HepG2 (cell line): ENCODE results near the gene AHSG. TPM values are rescaled to one million over a fixed set of nuclear protein-coding genes. Genes with fewer than 3 reads are reported as not detected.

Experiments
- AHDC1 ChIP-seq: sonication (generic); formaldehyde crosslinking; IDR thresholded peaks from 2 replicates; pipeline ENCODE4 v1.5.1; 2020; ENCODE audit warnings: mild to moderate bottlenecking, missing genetic modification reagents, borderline replicate concordance
- ATF4 ChIP-seq, 2 experiments: fragments of 450-650 bp in 1 of 2; sonication (generic) in 1 of 2; formaldehyde crosslinking; IDR thresholded peaks; 2 replicates each; pipeline versions ENCODE4 v1.5.0 to v1.8.0; 2020 to 2022; ENCODE audit warnings: mild to moderate bottlenecking in 1 of 2, missing genetic modification reagents in 1 of 2
- ATRX ChIP-seq: sonication (generic); formaldehyde crosslinking; IDR thresholded peaks from 2 replicates; pipeline ENCODE4 v1.4.0; 2020; ENCODE audit warnings: missing genetic modification reagents, borderline replicate concordance
- BATF2 ChIP-seq: sonication (generic); formaldehyde crosslinking; IDR thresholded peaks from 2 replicates; pipeline ENCODE4 v1.8.0; 2022; ENCODE audit warnings: mild to moderate bottlenecking, missing genetic modification reagents, moderate library complexity
- CREM ChIP-seq, 2 experiments: sonication (generic) in 1 of 2; formaldehyde crosslinking in 1 of 2; IDR thresholded peaks; 2 replicates each; pipeline versions ENCODE4 v1.4.0 to v1.6.1; 2016 to 2020; ENCODE audit warnings: antibody characterized with exemption in 1 of 2, mild to moderate bottlenecking in 1 of 2, missing genetic modification reagents in 1 of 2
- CTCF ChIP-seq: sonication (generic); formaldehyde crosslinking; IDR thresholded peaks from 2 replicates; pipeline ENCODE4 v1.5.0; 2020; ENCODE audit warnings: mild to moderate bottlenecking, missing genetic modification reagents, moderate library complexity
- HOXA3 ChIP-seq: sonication (generic); formaldehyde crosslinking; IDR thresholded peaks from 2 replicates; pipeline ENCODE4 v1.5.0; 2020; ENCODE audit warnings: missing genetic modification reagents
- MAZ ChIP-seq, 2 experiments: sonication (generic) in 1 of 2; formaldehyde crosslinking in 1 of 2; IDR thresholded peaks; 2 replicates each; pipeline versions ENCODE4 v1.5.0 to v1.6.1; 2012 to 2020; ENCODE audit warnings: low read depth in 2 of 2, mild to moderate bottlenecking in 2 of 2, borderline replicate concordance in 1 of 2, improper control_type of control experiment in 1 of 2, low read length in 1 of 2, missing genetic modification reagents in 1 of 2, moderate library complexity in 1 of 2
- MYC ChIP-seq: sonication (generic); formaldehyde crosslinking; IDR thresholded peaks from 2 replicates; pipeline ENCODE4 v1.9.0; 2021; ENCODE audit warnings: missing genetic modification reagents, borderline replicate concordance
- NFATC3 ChIP-seq: sonication (generic); formaldehyde crosslinking; IDR thresholded peaks from 2 replicates; pipeline ENCODE4 v1.5.1; 2020; ENCODE audit warnings: mild to moderate bottlenecking, missing genetic modification reagents
- POGZ ChIP-seq: sonication (generic); formaldehyde crosslinking; IDR thresholded peaks from 2 replicates; pipeline ENCODE4 v1.4.0; 2020; ENCODE audit warnings: mild to moderate bottlenecking, missing genetic modification reagents
- SALL1 ChIP-seq: sonication (generic); formaldehyde crosslinking; IDR thresholded peaks from 2 replicates; pipeline ENCODE4 v1.8.0; 2022; ENCODE audit warnings: mild to moderate bottlenecking, missing genetic modification reagents
- SP4 ChIP-seq: sonication (generic); formaldehyde crosslinking; IDR thresholded peaks from 2 replicates; pipeline ENCODE4 v1.8.1; 2023; ENCODE audit warnings: mild to moderate bottlenecking, missing genetic modification reagents
- TOPORS ChIP-seq: sonication (generic); formaldehyde crosslinking; IDR thresholded peaks from 2 replicates; pipeline ENCODE4 v1.8.0; 2023; ENCODE audit warnings: mild to moderate bottlenecking, missing genetic modification reagents
- ZBTB3 ChIP-seq: sonication (generic); formaldehyde crosslinking; IDR thresholded peaks from 2 replicates; pipeline ENCODE4 v1.4.0; 2020; ENCODE audit warnings: low read depth, mild to moderate bottlenecking, moderate library complexity, missing genetic modification reagents, borderline replicate concordance
- ZKSCAN8 ChIP-seq: IDR thresholded peaks from 2 replicates; pipeline ENCODE4 v1.6.1; 2016; ENCODE audit warnings: borderline replicate concordance, missing genetic modification reagents, missing compliant biosample characterization
- polyA plus RNA-seq, 8 experiments: library from polyadenylated mRNA; depleted of rRNA in 3 of 8; stranded (reverse) in 7 of 8; unstranded in 1 of 8; fragments of >200 nt; fragmentation: Illumina TruSeq in 4 of 8; extraction: Trizol in 4 of 8; gene quantifications; 2 replicates each; pipeline versions ENCODE4 v1.2.1 to v1.2.3, GENCODE V29; 2011 to 2016; ENCODE audit warnings: low read depth in 4 of 8, missing spikeins in 1 of 8, mixed read lengths in 1 of 8; ENCODE audit not compliant: insufficient read depth in 1 of 8
- total RNA-seq, 5 experiments: library from RNA; depleted of rRNA; stranded (reverse); fragments of >200 nt; fragmentation: Illumina TruSeq; extraction: Trizol; gene quantifications; 2 replicates each; pipeline ENCODE4 v1.2.3, GENCODE V29; 2016; ENCODE audit warnings: low read depth in 1 of 5

The AHSG gene
- total and polyA plus RNA-seq, 2 of the 13 experiments (the other 11 are each of a cell fraction or from before 2014, with no cell fraction given): 2,043 to 19,152 TPM

GRCh38 chr3:186612721-186613636 lies at the start of gene AHSG (continued):
- TF ChIP-seq CREM (IDR thresholded peaks at IDR 0.05) (peak; percentile 96), CREM (CRISPR knock-in tag; IDR thresholded peaks at IDR 0.05) (no peak), NFATC3 (CRISPR knock-in tag) (peak; percentile 87; the same call in 1 of the 2 replicates), SP4 (CRISPR knock-in tag) (0 out of 2 replicates have a peak, but pooled peaks have one; percentile 6), ATF4 (CRISPR knock-in tag; IDR thresholded peaks at IDR 0.05) (peak in 1 of 2 experiments; percentile 93; a peak in 2 of 4 replicates), ZBTB3 (CRISPR knock-in tag) (peak; percentile 94; the same call in 1 of the 2 replicates), CTCF (CRISPR knock-in tag) (peak; percentile 19; the same call in 1 of the 2 replicates), ZKSCAN8 (CRISPR knock-in tag) (peak; percentile 71; the same call in 1 of the 2 replicates), AHDC1 (CRISPR knock-in tag) (peak; percentile 97), HOXA3 (peak; percentile 87), MAZ (IDR thresholded peaks at IDR 0.05; ENCODE audit: borderline replicate concordance, low read depth, low read length) (no peak), MAZ (CRISPR knock-in tag; IDR thresholded peaks at IDR 0.05; ENCODE audit: low read depth) (peak; percentile 76), TOPORS (CRISPR knock-in tag) (peak; percentile 84), BATF2 (CRISPR knock-in tag) (peak; percentile 50), MYC (CRISPR knock-in tag) (peak; percentile 74), POGZ (CRISPR knock-in tag) (peak; percentile 68), SALL1 (CRISPR knock-in tag) (peak; percentile 87), ATRX (CRISPR knock-in tag) (no peak)
